Muscle layer of colon (tissue), 2 donors: ENCODE data around the gene CCDC93.

Experiments used
- H3K27ac ChIP-seq: one replicate; pipeline ENCODE4 v1.7.0; 2013; ENCODE audit warnings: low read depth, mild to moderate bottlenecking, low read length, moderate library complexity
- H3K27me3 ChIP-seq, 2 donors: one replicate each; pipeline ENCODE4 v1.7.0; 2013; ENCODE audit warnings: low read length in 2 of 2, mild to moderate bottlenecking in 2 of 2; ENCODE audit not compliant: insufficient read depth in 2 of 2, control insufficient read depth in 1 of 2
- H3K36me3 ChIP-seq: one replicate; pipeline ENCODE4 v1.7.0; 2013; ENCODE audit warnings: mild to moderate bottlenecking, low read length; ENCODE audit not compliant: insufficient read depth
- H3K4me1 ChIP-seq: one replicate; pipeline ENCODE4 v1.7.0; 2013; ENCODE audit warnings: mild to moderate bottlenecking, low read length; ENCODE audit not compliant: insufficient read depth
- H3K4me3 ChIP-seq, 2 donors: one replicate each; pipeline ENCODE4 v1.7.0; 2013; ENCODE audit warnings: low read length in 2 of 2, low read depth in 1 of 2, mild to moderate bottlenecking in 1 of 2, moderate library complexity in 1 of 2
- H3K9ac ChIP-seq: one replicate; pipeline ENCODE4 v1.7.0; 2013; ENCODE audit warnings: low read length
- H3K9me3 ChIP-seq: one replicate; pipeline ENCODE4 v1.7.0; 2013; ENCODE audit warnings: mild to moderate bottlenecking, low read length
- donor health status: abdominal sarcoma.
- donor health status: Adenocarcinoma of cecum.

CCDC93 gene

GRCh38 chr2:117967977-117968718, 45.7 kb downstream of the CCDC93 start:
- Histone ChIP-seq H3K27me3 (no peaks in the 10 kb centered on the region), H3K27ac (no peak overlapping the region), H3K4me3 (no peak overlapping the region), H3K4me1 (no peaks in the 10 kb centered on the region), H3K9ac (no peak overlapping the region), H3K36me3 (peaks cover 48% of the 10 kb centered on the region), H3K9me3 (no peaks in the 10 kb centered on the region)

- Histone ChIP-seq H3K27me3 (no peaks in the 10 kb centered on the region), H3K36me3 (peaks cover 41% of the 10 kb centered on the region), H3K27ac (no peak overlapping the region), H3K4me3 (no peak overlapping the region), H3K9ac (no peak overlapping the region), H3K9me3 (no peaks in the 10 kb centered on the region), H3K4me1 (no peaks in the 10 kb centered on the region)
Observed at GRCh38 chr2:117963446-117963845, 50.4 kb downstream of the CCDC93 start.

- Histone ChIP-seq H3K9me3 (no peaks in the 10 kb centered on the region), H3K4me1 (no peaks in the 10 kb centered on the region), H3K4me3 (no peak overlapping the region), H3K27me3 (no peaks in the 10 kb centered on the region), H3K27ac (no peak overlapping the region), H3K36me3 (peaks cover 50% of the 10 kb centered on the region), H3K9ac (no peak overlapping the region)
Observed at GRCh38 chr2:117961201-117961600, 52.7 kb downstream of the CCDC93 start.

GRCh38 chr2:117960231-117960630, 53.6 kb downstream of the CCDC93 start:
- no peak overlapping the region for H3K4me3 ChIP-seq
- H3K4me1 ChIP-seq: no peaks in the 10 kb centered on the region
- no peak overlapping the region for H3K27ac ChIP-seq
- H3K27me3 ChIP-seq: no peaks in the 10 kb centered on the region
- no peaks in the 10 kb centered on the region for H3K9me3 ChIP-seq
- H3K36me3 ChIP-seq: peaks cover 57% of the 10 kb centered on the region
- no peak overlapping the region for H3K9ac ChIP-seq

- no peak overlapping the region for H3K4me3 ChIP-seq
- no peaks in the 10 kb centered on the region for H3K9me3 ChIP-seq
- H3K36me3 ChIP-seq: peaks cover 63% of the 10 kb centered on the region
- no peaks in the 10 kb centered on the region for H3K27me3 ChIP-seq
- H3K4me1 ChIP-seq: no peaks in the 10 kb centered on the region
- H3K9ac ChIP-seq: no peak overlapping the region
- H3K27ac ChIP-seq: no peak overlapping the region
Observed at GRCh38 chr2:117958186-117958585, 55.7 kb downstream of the CCDC93 start.

GRCh38 chr2:117957616-117958015, 56.3 kb downstream of the CCDC93 start:
- H3K36me3 ChIP-seq: peaks cover 63% of the 10 kb centered on the region
- no peak overlapping the region for H3K4me3 ChIP-seq
- H3K9ac ChIP-seq: no peak overlapping the region
- H3K27me3 ChIP-seq: no peaks in the 10 kb centered on the region
- no peak overlapping the region for H3K27ac ChIP-seq
- H3K9me3 ChIP-seq: no peaks in the 10 kb centered on the region
- no peaks in the 10 kb centered on the region for H3K4me1 ChIP-seq

- H3K27ac ChIP-seq: no peak overlapping the region
- H3K4me1 ChIP-seq: no peaks in the 10 kb centered on the region
- H3K9ac ChIP-seq: no peak overlapping the region
- H3K4me3 ChIP-seq: no peak overlapping the region
- no peaks in the 10 kb centered on the region for H3K9me3 ChIP-seq
- H3K27me3 ChIP-seq: no peaks in the 10 kb centered on the region
- H3K36me3 ChIP-seq: peaks cover 77% of the 10 kb centered on the region
Observed at GRCh38 chr2:117956036-117956796, 57.7 kb downstream of the CCDC93 start.

- Histone ChIP-seq H3K36me3 (peaks cover 88% of the 10 kb centered on the region), H3K27me3 (no peaks in the 10 kb centered on the region), H3K9me3 (no peaks in the 10 kb centered on the region), H3K27ac (no peak overlapping the region), H3K9ac (no peak overlapping the region), H3K4me1 (no peaks in the 10 kb centered on the region), H3K4me3 (no peak overlapping the region)
Observed at GRCh38 chr2:117953231-117953630, 60.6 kb downstream of the CCDC93 start.

- Histone ChIP-seq H3K27me3 (no peaks in the 10 kb centered on the region), H3K27ac (no peak overlapping the region), H3K4me1 (no peaks in the 10 kb centered on the region), H3K4me3 (no peak overlapping the region), H3K9ac (no peak overlapping the region), H3K36me3 (peaks cover 87% of the 10 kb centered on the region), H3K9me3 (no peaks in the 10 kb centered on the region)
Observed at GRCh38 chr2:117952701-117953100, 61.2 kb downstream of the CCDC93 start.

GRCh38 chr2:117952228-117952627, 61.6 kb downstream of the CCDC93 start:
- no peaks in the 10 kb centered on the region for H3K27me3 ChIP-seq
- peaks cover 86% of the 10 kb centered on the region for H3K36me3 ChIP-seq
- H3K4me3 ChIP-seq: no peak overlapping the region
- H3K9me3 ChIP-seq: no peaks in the 10 kb centered on the region
- no peaks in the 10 kb centered on the region for H3K4me1 ChIP-seq
- no peak overlapping the region for H3K9ac ChIP-seq
- no peak overlapping the region for H3K27ac ChIP-seq

GRCh38 chr2:117949806-117950205, 64.1 kb downstream of the CCDC93 start:
- Histone ChIP-seq H3K4me1 (no peaks in the 10 kb centered on the region), H3K27ac (no peak overlapping the region), H3K9me3 (no peaks in the 10 kb centered on the region), H3K9ac (no peak overlapping the region), H3K36me3 (peaks cover 94% of the 10 kb centered on the region), H3K27me3 (no peaks in the 10 kb centered on the region), H3K4me3 (no peak overlapping the region)
